ENCODE measurements around the gene DNAH12. TPM values are rescaled to one million over a fixed set of nuclear protein-coding genes. Genes with fewer than 3 reads are reported as not detected.

The DNAH12 gene
- total and polyA plus RNA-seq, 9 of the 15 experiments (the other 6 are each of a cell fraction or from before 2014, with no cell fraction given): 0.01 to 0.04 (median 0.01) TPM; not detected in 5

DNA sequence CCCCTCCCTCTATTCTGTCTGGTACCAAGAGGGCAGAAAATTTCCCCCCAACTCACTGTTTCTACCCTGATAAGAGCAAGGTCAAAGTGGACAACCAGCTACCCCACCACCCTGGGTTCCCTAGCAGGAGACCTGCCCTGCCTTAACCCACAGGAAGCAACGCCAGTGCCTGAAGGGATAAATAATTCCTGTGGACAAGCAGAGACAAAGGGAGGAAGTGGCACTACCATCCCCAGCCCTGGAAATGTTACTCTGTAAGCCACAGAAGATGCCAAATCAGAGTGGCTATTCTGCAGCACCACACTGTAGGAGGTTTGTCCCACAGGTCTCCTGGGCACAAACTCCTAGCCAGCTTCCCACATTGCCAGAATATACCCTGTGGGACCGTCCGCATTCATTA, 80.1 kb downstream of the DNAH12 start:
- ATAC-seq: no peak
- H3K36me3 ChIP-seq (ENCODE audit: control insufficient read depth, insufficient read depth, low read length): no peaks in the 10 kb centered on the region
- H3K4me2 ChIP-seq (ENCODE audit: insufficient read depth, low read length): no peak overlapping the region
- H3K9me1 ChIP-seq (ENCODE audit: control insufficient read depth, insufficient read depth, low read length): no peaks in the 10 kb centered on the region
- no peak overlapping the region for H3K4me3 ChIP-seq
- FAIRE-seq: no peak
- H2AFZ ChIP-seq (ENCODE audit: low read depth, low read length): no peak overlapping the region
- no peak for DNase-seq (ENCODE audit: extremely low read depth in 1 of 4, low spot score in 3 of 4)
- no peaks in the 10 kb centered on the region for H3K4me1 ChIP-seq (replicated peaks in 1 of 2; ENCODE audit: control insufficient read depth in 2 of 2, insufficient read depth in 2 of 2, low read length in 2 of 2)
- CTCF ChIA-PET (ENCODE audit: low intra/inter-chr PET ratio): no interaction called here
- no peak overlapping the region for H3K27ac ChIP-seq (ENCODE audit: extremely low read depth, low read depth, low read length)
- BruUV-seq (replicated peaks): no TSS peak
- no peak overlapping the region for H3K9ac ChIP-seq (ENCODE audit: insufficient read depth in 1 of 2, low read depth in 2 of 2, low read length in 2 of 2)
- intact Hi-C loops (cut with micrococcal nuclease) (no loop called here), in situ Hi-C loops (cut with MboI) (no loop called here)
- no peaks in the 10 kb centered on the region for H3K79me2 ChIP-seq (ENCODE audit: control insufficient read depth, insufficient read depth, low read length)
- no peak for TF ChIP-seq POLR2A (conservative IDR thresholded peaks at IDR 0.05)
- no peak for TF ChIP-seq ZKSCAN1 (IDR thresholded peaks at IDR 0.05; ENCODE audit: low read depth, low read length)
- TF ChIP-seq ETS2 (tag; IDR thresholded peaks at IDR 0.05; ENCODE audit: borderline replicate concordance, poor library complexity, severe bottlenecking): no peak
- no peak for TF ChIP-seq CBX8 (IDR thresholded peaks at IDR 0.05; ENCODE audit: borderline replicate concordance, extremely low read depth, low read depth, low read length, poor library complexity, severe bottlenecking)
- no peak for TF ChIP-seq MBD2 (IDR thresholded peaks at IDR 0.05; ENCODE audit: borderline replicate concordance, low read depth)
- H3K9me3 ChIP-seq (replicated peaks; ENCODE audit: control insufficient read depth, insufficient read depth, low read depth, low read length): no peaks in the 10 kb centered on the region
- no peaks in the 10 kb centered on the region for H4K20me1 ChIP-seq (replicated peaks; ENCODE audit: control insufficient read depth, insufficient read depth, low read length)
- WGBS (ENCODE audit: insufficient coverage, low coverage, missing lambda C conversion rate): 18% methylated on average over 3 of the region's 3 CpGs
- POLR2A ChIA-PET: interaction anchor here (0.6 kb wide), 2 partner anchors 218 to 703 kb away, joined by 3 read pairs; no protein-coding TSS in a partner anchor
- H3K27me3 ChIP-seq (ENCODE audit: control insufficient read depth in 2 of 2, insufficient read depth in 2 of 2, low read length in 2 of 2): peaks cover 0 to 7% of the 10 kb centered on the region in 2 experiments; a peak in 2 of 5 replicates

GRCh38 chr3:57451150-57451846, 92.8 kb downstream of the DNAH12 start:
- intact Hi-C loops (cut with micrococcal nuclease) (no loop called here), in situ Hi-C loops (cut with MboI) (no loop called here)
- ChIA-PET POLR2A (no interaction called here), CTCF (ENCODE audit: low intra/inter-chr PET ratio) (no interaction called here)
- H3K79me2 ChIP-seq (ENCODE audit: control insufficient read depth, insufficient read depth, low read length): no peaks in the 10 kb centered on the region
- 63% methylated on average over 13 of the region's 14 CpGs for WGBS (ENCODE audit: insufficient coverage, low coverage, missing lambda C conversion rate)
- FAIRE-seq (no peak), ATAC-seq (no peak), DNase-seq (ENCODE audit: extremely low read depth in 1 of 4, low spot score in 3 of 4) (no peak)
- H3K27ac ChIP-seq (ENCODE audit: extremely low read depth, low read depth, low read length): no peak overlapping the region
- no peaks in the 10 kb centered on the region for H3K36me3 ChIP-seq (ENCODE audit: control insufficient read depth, insufficient read depth, low read length)
- H3K27me3 ChIP-seq (ENCODE audit: control insufficient read depth in 2 of 2, insufficient read depth in 2 of 2, low read length in 2 of 2): no peaks in the 10 kb centered on the region
- 0 out of 2 replicates have a peak overlapping the region, but pooled peaks have one; percentile 22 for H2AFZ ChIP-seq (ENCODE audit: low read depth, low read length)
- no peaks in the 10 kb centered on the region for H3K9me1 ChIP-seq (ENCODE audit: control insufficient read depth, insufficient read depth, low read length)
- no peak overlapping the region for H3K4me2 ChIP-seq (ENCODE audit: insufficient read depth, low read length)
- H4K20me1 ChIP-seq (replicated peaks; ENCODE audit: control insufficient read depth, insufficient read depth, low read length): no peaks in the 10 kb centered on the region
- H3K9ac ChIP-seq (ENCODE audit: insufficient read depth in 1 of 2, low read depth in 2 of 2, low read length in 2 of 2): no peak overlapping the region
- H3K9me3 ChIP-seq (replicated peaks; ENCODE audit: control insufficient read depth, insufficient read depth, low read depth, low read length): no peaks in the 10 kb centered on the region
- no TSS peak for BruUV-seq (replicated peaks)
- H3K4me3 ChIP-seq: no peak overlapping the region
- peaks cover 5 to 9% of the 10 kb centered on the region in 2 experiments; a peak in 3 of 5 replicates for H3K4me1 ChIP-seq (replicated peaks in 1 of 2; ENCODE audit: control insufficient read depth in 2 of 2, insufficient read depth in 2 of 2, low read length in 2 of 2)
- TF ChIP-seq CLOCK (CRISPR knock-in tag; IDR thresholded peaks at IDR 0.05; ENCODE audit: borderline replicate concordance): no peak
- TF ChIP-seq HMG20B (CRISPR knock-in tag; IDR thresholded peaks at IDR 0.05): no peak
- TF ChIP-seq ZBTB5 (IDR thresholded peaks at IDR 0.05): no peak
- TF ChIP-seq SNRNP70 (optimal IDR thresholded peaks at IDR 0.05; ENCODE audit: low read depth, low read length): no peak
- TF ChIP-seq XRCC3 (IDR thresholded peaks at IDR 0.05): no peak
- TF ChIP-seq CBFB (CRISPR knock-in tag; IDR thresholded peaks at IDR 0.05): no peak
- TF ChIP-seq ZKSCAN1 (IDR thresholded peaks at IDR 0.05; ENCODE audit: low read depth, low read length): no peak
